ENCODE results near the gene SLC5A4.
"Not testable (repeated sequence)": the region's sequence is repeated elsewhere in the genome, so short reads cannot be mapped to it uniquely, and the experiment has no call there.

Gene SLC5A4

GRCh38 chr22:32255217-32255616, at the start of gene SLC5A4:
Gene SLC5A4 (minus strand): TSS chr22:32255347. CDS start chr22:32255329, 18 bp downstream.
- DNase-seq (ENCODE audit: low read depth in 2 of 2): no peak

- DNase-seq (ENCODE audit: low read depth in 2 of 2): not testable (repeated sequence)
Observed at GRCh38 chr22:32293921-32294320, 38.8 kb upstream of the SLC5A4 start.

- no peak for DNase-seq (ENCODE audit: low read depth in 2 of 2)
Observed at GRCh38 chr22:32286290-32286840, 31.2 kb upstream of the SLC5A4 start.

- peak; percentile 6 to 10 for DNase-seq (ENCODE audit: low read depth in 2 of 2)
Observed at GRCh38 chr22:32281072-32281471, 25.9 kb upstream of the SLC5A4 start.

- DNase-seq (ENCODE audit: low read depth in 2 of 2): not testable (repeated sequence)
Observed at GRCh38 chr22:32275353-32275752, 20.2 kb upstream of the SLC5A4 start.

GRCh38 chr22:32271389-32271788, 16.2 kb upstream of the SLC5A4 start:
- no peak for DNase-seq (ENCODE audit: low read depth in 2 of 2)

- DNase-seq (ENCODE audit: low read depth in 2 of 2): no peak
Observed at GRCh38 chr22:32270641-32271369, 15.7 kb upstream of the SLC5A4 start.

- DNase-seq (ENCODE audit: low read depth in 2 of 2): no peak
Observed at GRCh38 chr22:32269316-32269715, 14.2 kb upstream of the SLC5A4 start.

- DNase-seq (ENCODE audit: low read depth in 2 of 2): no peak
Observed at GRCh38 chr22:32267011-32267410, 11.9 kb upstream of the SLC5A4 start.

GRCh38 chr22:32265882-32266767, 11.0 kb upstream of the SLC5A4 start:
- peak; percentile 37 to 40 for DNase-seq (ENCODE audit: low read depth in 2 of 2)

- not testable (repeated sequence) for DNase-seq (ENCODE audit: low read depth in 2 of 2)
Observed at GRCh38 chr22:32263678-32264077, 8.5 kb upstream of the SLC5A4 start.

GRCh38 chr22:32261306-32261705, 6.2 kb upstream of the SLC5A4 start:
- no peak for DNase-seq (ENCODE audit: low read depth in 2 of 2)

- DNase-seq (ENCODE audit: low read depth in 2 of 2): no peak
Observed at GRCh38 chr22:32258791-32259190, 3.6 kb upstream of the SLC5A4 start.

- no peak for DNase-seq (ENCODE audit: low read depth in 2 of 2)
Observed at GRCh38 chr22:32255726-32256125, 579 bp upstream of the SLC5A4 start.

- DNase-seq (ENCODE audit: low read depth in 2 of 2): no peak
Observed at GRCh38 chr22:32249231-32249630, 5.9 kb downstream of the SLC5A4 start.

GRCh38 chr22:32248276-32248675, 6.9 kb downstream of the SLC5A4 start:
- DNase-seq (ENCODE audit: low read depth in 2 of 2): no peak

- DNase-seq (ENCODE audit: low read depth in 2 of 2): no peak
Observed at GRCh38 chr22:32246166-32246565, 9.0 kb downstream of the SLC5A4 start.

- no peak for DNase-seq (ENCODE audit: low read depth in 2 of 2)
Observed at GRCh38 chr22:32245042-32245441, 10.1 kb downstream of the SLC5A4 start.

GRCh38 chr22:32244547-32244946, 10.6 kb downstream of the SLC5A4 start:
- DNase-seq (ENCODE audit: low read depth in 2 of 2): no peak

- DNase-seq (ENCODE audit: low read depth in 2 of 2): no peak
Observed at GRCh38 chr22:32240461-32240860, 14.7 kb downstream of the SLC5A4 start.

GRCh38 chr22:32237906-32238305, 17.2 kb downstream of the SLC5A4 start:
- DNase-seq (ENCODE audit: low read depth in 2 of 2): no peak

GRCh38 chr22:32236970-32237369, 18.2 kb downstream of the SLC5A4 start:
- DNase-seq (ENCODE audit: low read depth in 2 of 2): no peak

- no peak for DNase-seq (ENCODE audit: low read depth in 2 of 2)
Observed at GRCh38 chr22:32233091-32233490, 22.1 kb downstream of the SLC5A4 start.
